HG02759 (cell line): ENCODE measurements around the gene ANKH.
A peak's percentile ranks its signal among the peaks of the same experiment; 100 is the strongest.

Experiments used
- ATAC-seq: cut with Tn5 transposase; IDR thresholded peaks from one replicate; pipeline ENCODE4 v1.9.1; 2021; ENCODE audit warnings: mild to moderate bottlenecking, moderate library complexity; ENCODE audit not compliant: unreplicated experiment

The ANKH gene

DNA sequence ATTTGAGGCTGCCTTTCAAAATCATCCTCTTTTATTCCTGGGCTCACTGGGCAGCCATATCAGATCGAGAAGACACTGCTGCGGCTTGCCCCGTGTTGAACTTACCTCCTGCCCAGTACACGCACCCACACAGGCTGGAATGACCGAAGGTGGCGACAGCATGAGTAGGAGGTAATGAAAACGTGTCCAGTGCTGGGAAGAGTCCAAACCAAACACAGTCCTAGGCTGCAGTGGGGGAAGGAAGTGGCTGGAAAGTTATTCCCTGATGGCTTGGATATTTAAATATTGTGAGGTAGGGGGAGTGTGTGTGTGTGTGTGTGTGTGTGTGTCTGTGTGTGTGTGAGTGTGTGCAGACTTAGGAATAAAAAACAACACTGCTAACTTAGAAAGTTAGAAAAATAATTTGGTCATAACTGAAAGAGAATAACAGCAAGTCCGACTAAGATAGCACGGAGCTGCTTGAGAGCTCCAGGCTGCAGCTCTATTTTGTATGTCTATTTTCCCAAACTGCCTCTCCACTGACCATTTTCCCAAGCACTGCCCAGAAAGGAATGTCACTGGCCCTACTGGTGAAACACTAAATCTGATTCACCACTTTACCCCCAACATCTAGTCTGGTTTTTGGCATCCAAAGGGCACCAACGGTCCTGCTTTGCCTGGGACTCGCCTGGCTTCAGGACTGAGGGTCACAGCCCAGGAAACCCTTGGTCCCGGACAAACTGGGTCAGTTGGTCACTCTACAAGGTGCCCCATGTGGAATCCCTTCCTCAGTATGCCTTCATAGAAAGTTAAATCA lies 41.2 kb downstream of the ANKH start:
- no peak for ATAC-seq

- no peak for ATAC-seq
These were observed 42.2 kb downstream of the ANKH start for GRCh38 chr5:14829396-14829795.

- ATAC-seq, result no peak
These were observed 44.9 kb downstream of the ANKH start for GRCh38 chr5:14826714-14827113.

GRCh38 chr5:14825977-14826376 lies 45.6 kb downstream of the ANKH start:
- ATAC-seq, result no peak

GRCh38 chr5:14824499-14824898 lies 47.1 kb downstream of the ANKH start:
- no peak for ATAC-seq

DNA sequence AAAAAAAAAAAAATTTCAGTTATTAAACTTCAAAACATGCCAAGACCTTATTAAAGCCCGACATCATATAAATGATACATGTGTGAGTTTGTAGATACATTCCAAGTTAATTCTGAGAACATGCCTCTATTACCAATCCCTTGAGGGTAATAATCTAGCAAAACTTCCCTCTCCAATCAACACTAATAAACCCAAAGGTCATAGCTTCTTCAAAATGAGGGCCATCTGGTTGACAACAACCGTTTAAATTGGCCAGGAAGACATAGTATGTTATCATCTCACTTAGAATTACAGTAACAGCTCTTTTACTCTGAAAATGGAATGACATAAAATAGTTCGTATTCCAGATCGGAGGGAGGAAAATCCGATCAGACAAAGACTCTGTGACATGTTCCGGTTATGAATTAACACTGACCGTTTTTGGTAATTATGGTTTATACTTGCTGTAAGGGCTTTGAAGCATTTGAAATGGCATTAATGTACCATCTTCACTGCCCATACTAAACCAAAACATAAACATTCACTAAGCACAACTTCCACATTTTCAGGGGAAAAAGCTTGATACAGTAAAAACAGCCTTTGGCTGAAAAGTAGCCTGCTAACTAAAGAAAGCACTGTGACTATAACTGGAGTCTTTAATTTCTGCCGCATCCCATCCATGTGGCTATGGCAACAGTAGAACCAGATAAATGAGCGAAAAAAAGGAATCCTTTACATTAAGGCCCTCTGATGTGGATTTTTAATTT lies 50.3 kb downstream of the ANKH start:
- no peak for ATAC-seq

- ATAC-seq, result no peak
These were observed 52.4 kb downstream of the ANKH start for GRCh38 chr5:14818931-14819790.

- ATAC-seq, result peak; percentile 79
These were observed 53.8 kb downstream of the ANKH start for GRCh38 chr5:14817762-14818136.

DNA sequence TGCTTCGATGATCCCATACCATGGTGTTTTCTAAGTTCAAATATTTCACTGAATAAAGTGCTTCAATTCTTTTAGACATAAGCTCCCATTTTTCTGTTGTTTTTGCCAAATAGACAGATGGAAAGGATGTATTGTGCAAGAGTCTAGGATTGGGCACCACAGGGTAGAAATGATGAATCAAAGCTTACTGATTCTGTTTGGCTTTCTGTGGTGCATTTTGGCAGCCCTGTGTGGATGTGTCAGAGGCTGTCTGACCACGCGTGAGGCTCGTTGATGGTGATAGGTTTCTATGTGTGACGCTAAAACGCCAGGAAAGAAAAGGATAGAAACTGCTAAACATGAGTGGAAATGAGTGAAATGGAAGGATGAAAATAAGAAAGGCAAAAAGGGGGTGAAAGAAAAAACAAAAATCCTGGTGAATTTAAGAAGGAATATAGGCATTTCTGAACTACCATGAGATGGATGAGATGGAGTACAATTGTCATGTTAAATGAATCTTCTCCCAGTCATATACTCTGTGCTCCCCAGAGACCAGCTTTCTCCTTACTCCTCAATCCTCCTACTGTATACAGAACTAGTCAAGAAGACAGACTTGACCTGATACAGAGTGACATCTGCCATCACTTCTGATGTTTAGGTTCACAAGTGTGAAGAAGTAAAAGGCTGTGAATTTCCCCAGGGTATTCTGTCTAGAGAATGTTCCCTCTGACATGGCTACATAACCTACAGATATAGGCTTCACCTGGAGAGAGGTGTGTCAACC lies 54.4 kb downstream of the ANKH start:
- peak; percentile 65 for ATAC-seq

- ATAC-seq, result no peak
These were observed 55.1 kb downstream of the ANKH start for GRCh38 chr5:14816374-14816998.

DNA sequence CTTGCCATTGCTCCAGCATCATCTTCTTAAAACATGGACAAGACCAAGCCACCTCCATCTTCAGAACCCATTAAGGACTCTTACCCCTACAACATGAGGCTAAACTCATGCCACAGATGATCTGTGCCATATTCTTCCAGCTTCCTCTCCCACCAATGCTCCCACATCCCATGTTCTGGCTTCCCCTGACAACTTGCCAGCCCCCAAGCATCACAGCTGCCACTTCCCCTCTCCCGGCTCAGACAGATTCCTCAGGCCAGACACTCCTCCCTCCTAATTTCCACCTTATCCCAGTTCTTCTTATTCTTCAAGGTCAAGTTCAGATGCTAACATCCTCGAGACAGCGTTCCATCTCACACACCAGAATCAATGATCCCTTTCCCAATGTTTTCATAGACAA lies 57.8 kb downstream of the ANKH start:
- ATAC-seq, result no peak

GRCh38 chr5:14812166-14812565 lies 59.4 kb downstream of the ANKH start:
- ATAC-seq, result no peak

DNA sequence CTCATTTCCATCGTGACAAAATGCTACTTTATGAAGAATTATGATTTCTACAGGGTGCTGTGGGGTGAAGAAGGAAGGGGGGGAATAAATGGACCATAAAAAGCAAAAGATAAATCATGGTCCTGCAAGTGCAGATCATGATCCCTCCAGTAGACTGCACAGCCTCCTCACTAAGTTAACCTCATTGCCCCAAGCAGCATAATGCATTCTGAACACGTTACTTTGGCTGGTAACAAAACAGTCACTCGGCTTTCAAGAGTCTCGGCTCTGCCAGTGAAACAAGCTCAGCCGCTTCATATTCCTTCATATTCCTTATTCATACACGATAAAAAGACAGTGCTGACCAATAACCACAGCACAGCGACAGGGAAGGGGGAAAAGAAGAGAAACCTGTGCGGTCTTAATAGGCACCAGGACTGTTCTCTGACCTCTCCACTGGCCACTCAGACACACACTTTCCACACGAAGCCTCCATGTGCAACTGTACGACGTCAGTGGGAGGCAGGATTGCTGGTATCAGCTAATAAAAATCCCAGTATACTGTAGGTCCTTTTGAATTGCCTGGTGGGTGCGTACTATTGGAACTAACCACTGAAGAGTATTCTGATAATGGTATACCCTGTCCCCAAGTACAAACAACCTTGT lies 60.5 kb downstream of the ANKH start:
- ATAC-seq, result no peak

GRCh38 chr5:14810282-14810681 lies 61.3 kb downstream of the ANKH start:
- no peak for ATAC-seq

- peak; percentile 98 for ATAC-seq
These were observed 62.0 kb downstream of the ANKH start for GRCh38 chr5:14809369-14810155.

GRCh38 chr5:14807471-14807870 lies 64.1 kb downstream of the ANKH start:
- ATAC-seq, result no peak

DNA sequence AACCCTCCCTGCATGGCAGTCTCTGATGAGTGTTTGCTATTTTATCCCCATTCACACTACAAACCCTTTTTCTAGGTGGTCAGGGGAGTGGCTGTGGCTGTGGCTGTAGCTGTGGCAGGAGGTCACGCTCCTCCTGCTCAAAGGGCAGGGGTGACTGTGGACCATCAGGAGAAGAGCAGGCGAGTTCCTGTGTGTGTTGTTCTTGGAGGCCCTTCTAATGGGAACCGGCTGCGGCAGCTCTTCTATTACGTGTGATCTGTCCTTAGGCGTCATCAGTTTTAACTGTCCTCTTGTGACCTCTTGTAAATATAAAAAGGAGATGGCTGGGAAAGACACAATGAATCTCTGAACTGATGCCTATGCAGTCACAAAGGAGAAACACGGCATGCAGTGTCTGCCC lies 65.1 kb downstream of the ANKH start:
- no peak for ATAC-seq

GRCh38 chr5:14802541-14802940 lies 69.0 kb downstream of the ANKH start:
- no peak for ATAC-seq

- ATAC-seq, result no peak
These were observed 69.8 kb downstream of the ANKH start for GRCh38 chr5:14801792-14802191.
